Skeletal muscle satellite cell (primary cell): ENCODE measurements around the gene GDF7.

ENCODE experiments used
- H3K27me3 ChIP-seq: 2 replicates; pipeline ENCODE4 v1.7.0; 2013; ENCODE audit warnings: low read length; ENCODE audit not compliant: control insufficient read depth, insufficient read depth
- H3K36me3 ChIP-seq: 2 replicates; pipeline ENCODE4 v1.7.0; 2013; ENCODE audit warnings: mild to moderate bottlenecking, control low read depth, low read length; ENCODE audit not compliant: insufficient read depth
- H3K4me1 ChIP-seq: 2 replicates; pipeline ENCODE4 v1.7.0; 2013; ENCODE audit warnings: low read length; ENCODE audit not compliant: control insufficient read depth, insufficient read depth
- H3K4me2 ChIP-seq: 2 replicates; pipeline ENCODE4 v1.7.0; 2013; ENCODE audit warnings: mild to moderate bottlenecking, low read length
- H3K4me3 ChIP-seq: 2 replicates; pipeline ENCODE4 v1.7.0; 2013; ENCODE audit warnings: low read length
- H3K9ac ChIP-seq: 2 replicates; pipeline ENCODE4 v1.7.0; 2013; ENCODE audit warnings: mild to moderate bottlenecking, low read depth, low read length, moderate library complexity
- H3K9me3 ChIP-seq: replicated peaks from 2 replicates; pipeline ENCODE4 v1.7.0; 2013; ENCODE audit warnings: mild to moderate bottlenecking, control low read depth, low read length

Gene GDF7

DNA sequence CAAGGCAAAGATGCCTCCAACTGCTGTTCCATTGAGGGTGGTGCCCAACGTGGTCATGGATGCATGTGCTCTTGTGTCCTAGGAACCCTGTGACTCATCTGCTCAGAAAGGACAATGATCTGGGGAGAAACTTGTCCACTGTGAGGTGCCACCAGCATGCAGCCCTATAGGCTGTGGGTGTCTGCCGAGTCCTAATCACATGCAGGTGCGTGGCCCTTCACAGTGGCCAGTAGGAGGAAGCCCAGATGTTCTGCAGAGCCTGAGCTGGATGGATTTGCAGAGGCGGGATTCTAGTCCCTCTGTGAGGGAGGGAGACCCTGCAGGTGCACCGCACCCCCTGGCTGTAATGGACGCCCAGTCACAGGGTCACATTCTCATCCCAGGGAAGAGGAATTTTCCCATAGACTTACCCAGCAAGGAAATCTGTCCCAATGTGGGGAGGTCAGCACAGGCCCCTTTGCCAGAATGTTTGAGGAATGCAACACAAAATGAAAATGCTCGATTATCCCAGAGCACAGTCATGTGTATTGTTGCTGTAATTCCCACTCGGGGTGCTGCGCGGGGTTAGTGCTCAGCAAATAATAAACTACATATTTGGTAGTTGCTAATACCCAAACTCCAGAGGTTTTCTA is 13.9 kb downstream of the GDF7 start:
- no peak overlapping the region for H3K4me3 ChIP-seq
- no peak overlapping the region for H3K9ac ChIP-seq
- no peaks in the 10 kb centered on the region for H3K9me3 ChIP-seq
- no peaks in the 10 kb centered on the region for H3K36me3 ChIP-seq
- H3K27me3 ChIP-seq = no peaks in the 10 kb centered on the region
- no peak overlapping the region for H3K4me2 ChIP-seq
- H3K4me1 ChIP-seq = no peaks in the 10 kb centered on the region

DNA sequence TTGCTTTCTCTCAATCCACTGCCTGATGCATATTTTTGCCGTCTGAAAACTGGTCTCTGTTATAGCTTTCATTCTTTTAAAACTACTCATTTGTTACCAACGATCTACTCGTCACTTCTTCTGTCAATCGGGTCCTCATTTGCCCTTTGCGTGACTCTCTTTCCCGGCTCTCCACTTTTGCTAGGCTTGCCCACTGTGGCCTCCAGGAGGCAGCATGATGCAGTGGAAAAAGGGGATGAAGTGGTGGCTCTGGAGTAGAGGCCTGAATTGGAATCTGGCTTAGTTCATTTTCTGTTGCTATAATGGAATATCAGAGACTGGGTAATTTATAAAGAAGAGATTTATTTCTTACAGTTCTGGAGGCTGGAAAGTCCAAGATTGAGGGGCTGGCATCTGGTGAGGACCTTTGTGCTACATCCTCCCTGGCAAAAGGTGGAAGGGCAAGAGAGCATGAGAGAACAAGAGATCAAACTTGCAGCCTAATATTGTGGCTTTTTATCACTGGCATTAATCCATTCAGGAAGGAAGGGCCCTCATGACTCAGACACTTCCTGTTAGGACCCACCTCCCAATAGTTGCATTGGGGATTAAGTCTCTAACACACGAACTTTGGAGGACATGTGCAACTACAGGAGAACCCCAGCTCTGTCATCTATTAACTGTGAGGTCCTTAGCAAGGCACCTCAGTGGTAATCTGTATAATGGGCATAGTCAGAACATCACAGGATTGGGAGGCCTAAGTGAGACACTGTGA is 15.4 kb downstream of the GDF7 start:
- H3K4me3 ChIP-seq = no peak overlapping the region
- H3K9ac ChIP-seq = no peak overlapping the region
- H3K4me1 ChIP-seq = no peaks in the 10 kb centered on the region
- no peaks in the 10 kb centered on the region for H3K27me3 ChIP-seq
- H3K36me3 ChIP-seq = no peaks in the 10 kb centered on the region
- no peaks in the 10 kb centered on the region for H3K9me3 ChIP-seq
- H3K4me2 ChIP-seq = no peak overlapping the region

DNA sequence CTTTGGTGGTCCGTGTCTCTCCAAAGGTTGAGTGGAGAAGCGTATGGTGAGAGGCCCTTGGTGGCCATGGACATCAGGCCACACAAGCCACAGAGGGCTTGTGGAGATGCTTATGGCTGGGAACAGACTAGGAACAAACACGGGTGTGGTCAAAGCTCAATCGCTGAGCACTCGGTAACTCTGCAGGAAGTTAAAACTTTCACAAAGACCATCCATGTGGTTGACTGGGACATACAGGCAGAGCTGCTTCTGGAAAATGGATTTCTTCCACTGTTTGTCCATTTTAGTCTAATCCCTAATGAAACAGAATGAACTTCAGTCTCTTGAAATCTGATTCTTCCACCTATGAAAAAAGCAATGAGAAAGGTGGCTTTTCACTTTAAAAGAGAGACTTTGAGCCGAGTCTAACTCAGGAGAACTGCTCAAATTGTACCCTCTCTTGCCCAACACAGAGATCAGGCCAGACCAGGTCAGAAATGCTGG is 17.7 kb downstream of the GDF7 start:
- Histone ChIP-seq H3K36me3 (no peaks in the 10 kb centered on the region), H3K4me3 (no peak overlapping the region), H3K9ac (no peak overlapping the region), H3K4me2 (no peak overlapping the region), H3K9me3 (no peaks in the 10 kb centered on the region), H3K27me3 (no peaks in the 10 kb centered on the region), H3K4me1 (no peaks in the 10 kb centered on the region)

- no peaks in the 10 kb centered on the region for H3K27me3 ChIP-seq
- no peak overlapping the region for H3K9ac ChIP-seq
- no peak overlapping the region for H3K4me3 ChIP-seq
- H3K4me2 ChIP-seq = no peak overlapping the region
- H3K9me3 ChIP-seq = no peaks in the 10 kb centered on the region
- H3K4me1 ChIP-seq = no peaks in the 10 kb centered on the region
- no peaks in the 10 kb centered on the region for H3K36me3 ChIP-seq
These were observed 20.4 kb downstream of the GDF7 start for GRCh38 chr2:20687260-20687832.

- H3K9me3 ChIP-seq = no peaks in the 10 kb centered on the region
- no peaks in the 10 kb centered on the region for H3K27me3 ChIP-seq
- H3K36me3 ChIP-seq = no peaks in the 10 kb centered on the region
- no peaks in the 10 kb centered on the region for H3K4me1 ChIP-seq
- no peak overlapping the region for H3K4me3 ChIP-seq
- no peak overlapping the region for H3K9ac ChIP-seq
- H3K4me2 ChIP-seq = no peak overlapping the region
These were observed 22.7 kb downstream of the GDF7 start for GRCh38 chr2:20689428-20690264.

DNA sequence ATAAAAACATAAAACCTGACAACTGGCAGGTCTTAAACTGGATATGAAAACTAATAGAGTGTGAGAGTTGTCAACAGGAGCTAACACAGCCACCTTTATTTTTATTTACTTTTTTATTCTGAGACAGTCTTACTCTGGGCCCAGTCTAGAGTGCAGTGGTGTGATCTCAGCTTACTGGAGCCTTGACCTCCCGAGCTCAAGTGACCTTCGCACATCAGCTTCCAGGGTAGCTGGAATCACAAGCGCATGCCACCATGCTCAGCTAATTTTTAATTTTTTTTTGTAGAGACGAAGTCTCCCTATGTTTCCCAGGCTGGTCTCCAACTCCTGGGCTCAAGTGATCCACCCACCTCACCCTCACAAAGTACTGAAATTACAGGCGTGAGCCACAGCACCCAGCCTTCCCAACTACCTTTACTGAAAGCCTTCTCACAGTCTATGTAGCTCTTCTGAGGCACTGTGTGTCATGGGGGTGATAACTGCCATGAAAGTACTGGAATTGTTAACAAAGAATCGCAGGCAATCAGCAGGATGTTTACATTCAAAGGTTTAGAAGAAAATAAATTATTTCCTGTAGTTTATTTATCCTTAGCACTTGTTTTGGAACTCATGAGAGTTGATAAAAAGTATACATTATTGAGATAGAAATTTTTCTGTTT is 24.3 kb downstream of the GDF7 start:
- Histone ChIP-seq H3K4me1 (no peaks in the 10 kb centered on the region), H3K27me3 (no peaks in the 10 kb centered on the region), H3K9ac (no peak overlapping the region), H3K36me3 (no peaks in the 10 kb centered on the region), H3K4me3 (no peak overlapping the region), H3K4me2 (no peak overlapping the region), H3K9me3 (no peaks in the 10 kb centered on the region)

- Histone ChIP-seq H3K4me2 (no peak overlapping the region), H3K36me3 (no peaks in the 10 kb centered on the region)
These were observed 25.1 kb downstream of the GDF7 start for GRCh38 chr2:20692081-20692480.

GRCh38 chr2:20693317-20693716 is 26.4 kb downstream of the GDF7 start:
- H3K4me3 ChIP-seq = no peak overlapping the region
- H3K4me2 ChIP-seq = no peak overlapping the region
- no peak overlapping the region for H3K9ac ChIP-seq
- no peaks in the 10 kb centered on the region for H3K9me3 ChIP-seq
- peaks cover 3% of the 10 kb centered on the region for H3K36me3 ChIP-seq
- no peaks in the 10 kb centered on the region for H3K27me3 ChIP-seq
- no peaks in the 10 kb centered on the region for H3K4me1 ChIP-seq

More at GRCh38 chr2:20692081-20692480, 25.1 kb downstream of the GDF7 start:
- no peaks in the 10 kb centered on the region for H3K9me3 ChIP-seq
- no peak overlapping the region for H3K9ac ChIP-seq
- H3K4me1 ChIP-seq = no peaks in the 10 kb centered on the region
- H3K4me3 ChIP-seq = no peak overlapping the region
- no peaks in the 10 kb centered on the region for H3K27me3 ChIP-seq

GRCh38 chr2:20696366-20696765 is 29.4 kb downstream of the GDF7 start:
- H3K4me3 ChIP-seq = no peak overlapping the region
- peaks cover 3% of the 10 kb centered on the region for H3K36me3 ChIP-seq
- peaks cover 12% of the 10 kb centered on the region for H3K4me1 ChIP-seq
- no peak overlapping the region for H3K9ac ChIP-seq
- no peaks in the 10 kb centered on the region for H3K27me3 ChIP-seq
- no peak overlapping the region for H3K4me2 ChIP-seq
- no peaks in the 10 kb centered on the region for H3K9me3 ChIP-seq

DNA sequence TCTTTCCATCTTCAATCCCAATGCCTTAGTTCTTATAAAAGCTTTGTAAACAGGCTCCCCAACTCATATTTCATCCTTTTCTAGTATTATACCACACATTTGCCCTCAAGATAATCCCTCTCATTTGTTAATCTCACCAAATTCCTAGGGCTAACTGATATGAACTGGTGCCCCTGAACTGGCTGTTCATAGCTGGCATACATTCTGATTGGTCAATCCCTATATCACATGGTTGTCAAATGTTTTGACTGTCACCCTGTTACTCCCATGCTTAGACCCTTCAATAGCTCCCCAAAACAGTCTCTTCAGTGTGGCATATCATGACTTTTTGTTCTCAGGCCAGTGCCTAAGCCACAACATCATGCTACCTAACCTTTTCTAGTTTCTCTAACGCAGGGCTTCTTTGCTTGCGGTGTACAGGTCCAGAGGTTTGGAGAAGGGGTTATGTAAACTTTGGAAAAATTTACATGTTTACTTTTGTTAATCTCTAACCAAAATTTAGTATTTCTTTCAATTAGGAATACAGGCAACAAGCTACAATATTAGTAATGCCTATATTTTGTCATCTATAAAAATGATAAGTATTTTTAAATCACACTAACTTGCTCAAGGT is 30.5 kb downstream of the GDF7 start:
- Histone ChIP-seq H3K4me2 (no peak overlapping the region), H3K9me3 (no peaks in the 10 kb centered on the region), H3K4me1 (peaks cover 12% of the 10 kb centered on the region), H3K36me3 (peaks cover 3% of the 10 kb centered on the region), H3K27me3 (no peaks in the 10 kb centered on the region), H3K4me3 (no peak overlapping the region), H3K9ac (no peak overlapping the region)
